ENCODE measurements around the gene AHI1. TPM values are rescaled to one million over a fixed set of nuclear protein-coding genes. Genes with fewer than 3 reads are reported as not detected.
A peak's percentile ranks its signal among the peaks of the same experiment; 100 is the strongest.

AHI1 gene
- total RNA-seq, 2 donors from 2014 or later, result 27.6 to 29.0 TPM

DNA sequence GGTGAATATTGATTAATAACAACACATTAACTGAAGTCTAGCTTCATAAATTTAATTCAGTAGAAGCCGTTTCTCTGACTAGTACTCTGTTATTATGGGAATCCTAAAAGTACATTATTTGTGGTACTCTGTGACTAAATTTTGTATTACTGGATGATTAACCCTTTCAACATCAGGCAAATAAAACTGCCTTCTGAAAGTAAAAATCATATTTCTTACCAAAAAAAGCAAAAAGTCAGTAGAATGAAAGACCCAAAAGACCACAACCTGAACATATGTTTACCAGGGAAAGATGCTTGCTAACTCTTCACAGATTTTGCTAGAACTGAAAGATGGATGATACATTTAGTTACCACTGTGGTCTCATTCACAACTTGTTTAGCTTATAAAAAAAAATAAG is 73.2 kb downstream of the AHI1 start:
- ATAC-seq, result no peak

DNA sequence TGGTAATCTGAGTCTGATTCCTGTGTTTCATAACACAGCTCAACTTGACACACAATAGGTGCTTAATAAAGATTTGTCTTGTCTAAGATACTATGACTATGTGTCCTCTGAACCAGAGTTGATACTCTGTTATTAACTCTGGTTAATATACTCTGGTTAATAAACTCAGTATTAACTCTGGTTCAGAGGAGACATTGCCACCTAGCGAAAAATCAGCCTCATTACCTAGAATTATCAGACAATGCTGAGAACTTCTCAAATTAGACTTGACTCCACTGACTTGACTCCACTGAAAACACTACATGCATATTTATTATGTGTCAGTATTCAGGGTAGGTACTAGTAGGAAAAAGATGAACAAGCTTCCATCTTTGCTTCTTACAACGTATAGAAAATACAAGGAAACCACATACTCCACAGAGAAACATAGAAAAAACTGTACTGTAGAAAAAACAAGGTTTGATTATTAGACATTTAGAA is 73.9 kb downstream of the AHI1 start:
- no peaks in the 10 kb centered on the region for H3K4me1 Mint-ChIP-seq
- H3K27me3 Mint-ChIP-seq, result no peaks in the 10 kb centered on the region

More for the DNA sequence above, 73.2 kb downstream of the AHI1 start:
- H3K9me3 ChIP-seq (ENCODE audit: control insufficient read depth, low read length, poor library complexity, severe bottlenecking), result no peaks in the 10 kb centered on the region
- Mint-ChIP-seq H3K27me3 (no peaks in the 10 kb centered on the region), H3K4me3 (no peak overlapping the region), H3K4me1 (no peaks in the 10 kb centered on the region), H3K27ac (no peak overlapping the region), H3K36me3 (ENCODE audit: low read depth) (peaks cover 2% of the 10 kb centered on the region)
- DNase-seq, result no peak

DNA sequence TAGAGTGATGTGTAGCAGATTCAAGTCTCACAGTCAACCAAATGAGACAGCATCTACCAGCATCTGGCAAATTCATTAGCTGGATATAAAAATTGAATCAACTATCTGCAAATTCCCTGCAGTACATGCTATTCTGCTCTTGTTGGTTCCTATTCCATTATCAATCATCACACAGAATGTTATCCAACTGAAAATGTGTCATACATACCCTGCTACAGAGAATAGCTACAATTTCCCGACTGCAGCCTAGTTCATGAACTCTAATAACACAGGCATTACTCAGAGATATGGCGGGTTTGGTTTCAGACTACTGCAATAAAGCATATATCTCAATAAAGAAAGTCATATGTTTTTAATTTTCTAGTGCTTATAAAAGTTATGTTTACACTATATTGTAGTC is 78.4 kb downstream of the AHI1 start:
- H3K27ac Mint-ChIP-seq, result no peak overlapping the region
- no peak for DNase-seq
- H3K4me3 Mint-ChIP-seq, result no peak overlapping the region

More for the DNA sequence above, 73.9 kb downstream of the AHI1 start:
- no peaks in the 10 kb centered on the region for H3K9me3 ChIP-seq (ENCODE audit: control insufficient read depth, low read length, poor library complexity, severe bottlenecking)
- ATAC-seq (peak; percentile 69), DNase-seq (no peak)
- peaks cover under 1% of the 10 kb centered on the region for H3K36me3 Mint-ChIP-seq (ENCODE audit: low read depth)
- no peak overlapping the region for H3K27ac Mint-ChIP-seq
- no peak overlapping the region for H3K4me3 Mint-ChIP-seq

DNA sequence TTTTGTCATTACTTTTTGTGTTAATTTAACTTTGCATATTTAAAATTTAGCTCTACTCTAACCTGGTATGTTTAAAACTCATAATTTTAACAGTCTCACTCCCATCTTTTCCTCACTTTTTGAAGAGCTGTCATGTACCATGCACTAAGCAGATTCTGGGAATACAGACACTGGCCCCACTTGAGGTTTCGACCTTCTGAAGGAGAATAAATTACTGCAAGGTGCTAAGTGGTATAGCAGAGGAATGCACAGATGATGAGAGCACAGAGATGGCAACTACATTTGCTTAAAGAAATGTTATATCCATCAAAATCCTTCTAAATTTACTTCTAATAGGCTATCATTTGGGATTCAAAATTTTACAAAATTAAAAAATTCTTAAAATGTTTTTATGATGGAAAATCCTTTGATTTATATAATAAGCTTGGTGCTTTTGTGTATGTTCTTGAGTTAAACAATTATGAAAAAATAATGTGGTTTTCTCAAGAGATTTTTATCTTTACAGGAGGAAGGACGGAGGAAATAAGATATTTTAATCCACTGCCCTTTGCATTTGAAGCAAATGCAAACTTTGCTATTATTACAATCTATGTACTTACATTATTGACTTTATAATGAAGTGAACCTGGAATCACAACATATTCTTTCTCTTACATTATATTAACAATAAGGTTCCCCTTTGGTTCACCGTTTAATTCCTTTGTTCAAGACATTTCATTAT is 79.3 kb downstream of the AHI1 start:
- H3K36me3 Mint-ChIP-seq (ENCODE audit: low read depth), result no peaks in the 10 kb centered on the region
- no peak overlapping the region for H3K27ac Mint-ChIP-seq
- H3K4me1 Mint-ChIP-seq, result no peaks in the 10 kb centered on the region
- no peak overlapping the region for H3K4me3 Mint-ChIP-seq
- DNase-seq (no peak), ATAC-seq (no peak)
- H3K27me3 Mint-ChIP-seq, result no peaks in the 10 kb centered on the region
- H3K9me3 ChIP-seq (ENCODE audit: control insufficient read depth, low read length, poor library complexity, severe bottlenecking), result no peaks in the 10 kb centered on the region

More for the DNA sequence above, 78.4 kb downstream of the AHI1 start:
- H3K27me3 Mint-ChIP-seq, result no peaks in the 10 kb centered on the region
- no peaks in the 10 kb centered on the region for H3K36me3 Mint-ChIP-seq (ENCODE audit: low read depth)
- no peak for ATAC-seq
- H3K9me3 ChIP-seq (ENCODE audit: control insufficient read depth, low read length, poor library complexity, severe bottlenecking), result no peaks in the 10 kb centered on the region
- H3K4me1 Mint-ChIP-seq, result no peaks in the 10 kb centered on the region

DNA sequence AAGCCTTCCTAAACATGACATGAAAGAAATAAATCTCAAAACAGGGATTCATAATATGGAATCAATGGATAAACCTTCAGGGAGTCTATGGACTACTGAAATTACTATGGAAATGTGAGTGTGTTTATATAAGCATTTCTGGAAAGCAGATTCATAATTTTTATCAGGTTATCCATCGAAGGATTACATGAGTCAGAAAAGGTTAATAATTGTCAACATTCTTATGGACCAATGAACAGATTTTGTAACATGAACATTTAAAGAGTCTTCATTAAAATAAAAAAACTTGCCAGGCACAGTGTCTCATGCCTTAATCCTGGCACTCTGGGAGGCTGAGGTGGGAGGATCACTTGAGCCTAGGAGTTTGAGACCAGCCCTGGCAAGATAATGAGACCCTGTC is 84.8 kb downstream of the AHI1 start:
- DNase-seq (no peak), ATAC-seq (no peak)
- Mint-ChIP-seq H3K27ac (no peak overlapping the region), H3K36me3 (ENCODE audit: low read depth) (peaks cover 2% of the 10 kb centered on the region), H3K4me1 (peaks cover 5% of the 10 kb centered on the region), H3K4me3 (no peak overlapping the region), H3K27me3 (no peaks in the 10 kb centered on the region)
- no peaks in the 10 kb centered on the region for H3K9me3 ChIP-seq (ENCODE audit: control insufficient read depth, low read length, poor library complexity, severe bottlenecking)

DNA sequence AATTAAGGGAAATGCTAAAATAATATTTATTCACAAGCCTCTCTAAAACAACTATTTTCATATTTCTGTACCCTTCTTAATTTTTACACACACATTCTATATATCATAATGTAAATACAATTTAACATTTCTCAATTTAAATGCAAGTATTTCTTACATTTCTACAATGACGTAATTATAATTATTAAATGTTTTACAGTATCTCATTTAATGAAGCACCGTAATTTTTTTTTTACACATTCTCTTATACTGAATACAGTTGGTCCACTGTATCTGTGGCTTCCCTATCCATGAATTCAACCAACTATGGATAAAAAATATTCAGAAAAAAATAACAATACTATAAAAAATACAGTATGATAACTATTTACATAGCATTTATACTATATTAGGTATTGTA is 85.7 kb downstream of the AHI1 start:
- ATAC-seq (no peak), DNase-seq (no peak)
- Mint-ChIP-seq H3K36me3 (ENCODE audit: low read depth) (peaks cover 2% of the 10 kb centered on the region), H3K4me1 (peaks cover 5% of the 10 kb centered on the region), H3K4me3 (no peak overlapping the region), H3K27me3 (no peaks in the 10 kb centered on the region), H3K27ac (no peak overlapping the region)
- H3K9me3 ChIP-seq (ENCODE audit: control insufficient read depth, low read length, poor library complexity, severe bottlenecking), result no peaks in the 10 kb centered on the region

DNA sequence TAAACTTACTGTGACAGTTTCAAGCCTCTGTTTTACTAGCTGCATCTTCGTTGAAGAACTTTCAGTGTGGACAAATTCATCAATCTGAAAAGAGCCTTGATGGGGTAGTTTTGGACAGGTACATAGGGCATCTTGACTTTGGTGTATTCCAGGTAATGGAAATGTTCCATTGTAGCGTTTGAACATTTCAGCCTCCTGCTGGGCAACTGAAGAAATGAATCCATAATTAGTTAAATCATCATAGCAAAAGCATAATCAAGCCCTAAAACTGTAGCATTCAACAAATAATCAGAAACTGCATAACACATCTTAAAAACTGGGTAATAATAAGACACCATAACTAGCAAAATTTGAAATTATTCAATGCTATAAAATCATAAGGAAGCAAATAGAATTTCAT is 86.2 kb downstream of the AHI1 start:
- no peak for ATAC-seq
- H3K36me3 Mint-ChIP-seq (ENCODE audit: low read depth), result peaks cover 2% of the 10 kb centered on the region

DNA sequence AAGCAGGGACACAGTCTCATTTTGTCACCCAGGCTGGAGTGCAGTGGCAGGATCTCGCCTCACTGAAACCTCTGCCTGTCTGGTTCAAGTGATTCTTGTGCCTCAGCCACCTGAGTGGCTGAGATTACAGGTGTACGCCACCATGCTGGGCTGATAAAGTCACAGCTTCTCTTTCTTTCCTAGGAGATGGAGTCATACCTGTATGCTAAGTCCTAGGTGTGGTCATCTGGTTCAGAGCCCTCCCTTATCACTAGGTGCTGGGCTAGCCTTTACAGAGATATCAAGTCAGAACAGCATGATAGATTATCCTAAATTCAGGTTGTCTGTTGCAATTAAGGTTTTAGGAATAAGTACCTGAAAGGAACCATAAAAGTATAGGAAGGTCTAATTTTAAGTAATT is 86.7 kb downstream of the AHI1 start:
- DNase-seq, result no peak

More for the DNA sequence above, 86.2 kb downstream of the AHI1 start:
- H3K4me3 Mint-ChIP-seq, result no peak overlapping the region
- no peak overlapping the region for H3K27ac Mint-ChIP-seq
- no peaks in the 10 kb centered on the region for H3K9me3 ChIP-seq (ENCODE audit: control insufficient read depth, low read length, poor library complexity, severe bottlenecking)
- DNase-seq, result no peak
- H3K4me1 Mint-ChIP-seq, result peaks cover 5% of the 10 kb centered on the region
- H3K27me3 Mint-ChIP-seq, result no peaks in the 10 kb centered on the region

DNA sequence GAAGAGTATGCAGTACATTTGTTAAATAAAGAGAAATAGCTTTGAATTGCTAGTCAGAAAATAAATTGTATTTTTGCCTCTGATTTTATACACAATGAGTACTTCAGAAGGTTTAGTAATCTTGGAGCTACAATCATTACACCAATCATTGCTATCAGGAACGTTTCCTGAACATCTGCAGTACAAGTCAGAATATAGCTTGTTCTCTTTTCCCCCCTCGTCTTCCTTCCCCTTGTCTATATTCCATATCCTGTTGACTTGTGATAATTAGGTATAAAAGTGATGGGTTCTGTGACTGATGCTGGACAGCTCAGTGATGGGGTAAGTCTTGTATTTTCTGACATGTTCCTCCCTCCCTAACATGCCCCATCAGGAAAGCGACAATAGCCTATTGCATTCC is 94.0 kb downstream of the AHI1 start:
- Mint-ChIP-seq H3K4me1 (no peaks in the 10 kb centered on the region), H3K36me3 (ENCODE audit: low read depth) (peaks cover 5% of the 10 kb centered on the region), H3K27ac (no peak overlapping the region), H3K4me3 (no peak overlapping the region), H3K27me3 (no peaks in the 10 kb centered on the region)
- ATAC-seq, result no peak
- H3K9me3 ChIP-seq (ENCODE audit: control insufficient read depth, low read length, poor library complexity, severe bottlenecking), result no peaks in the 10 kb centered on the region
- no peak for DNase-seq

More for the DNA sequence above, 86.7 kb downstream of the AHI1 start:
- Mint-ChIP-seq H3K4me1 (peaks cover 5% of the 10 kb centered on the region), H3K36me3 (ENCODE audit: low read depth) (peaks cover 2% of the 10 kb centered on the region), H3K27me3 (no peaks in the 10 kb centered on the region), H3K27ac (no peak overlapping the region), H3K4me3 (no peak overlapping the region)
- H3K9me3 ChIP-seq (ENCODE audit: control insufficient read depth, low read length, poor library complexity, severe bottlenecking), result no peaks in the 10 kb centered on the region
- ATAC-seq, result no peak

DNA sequence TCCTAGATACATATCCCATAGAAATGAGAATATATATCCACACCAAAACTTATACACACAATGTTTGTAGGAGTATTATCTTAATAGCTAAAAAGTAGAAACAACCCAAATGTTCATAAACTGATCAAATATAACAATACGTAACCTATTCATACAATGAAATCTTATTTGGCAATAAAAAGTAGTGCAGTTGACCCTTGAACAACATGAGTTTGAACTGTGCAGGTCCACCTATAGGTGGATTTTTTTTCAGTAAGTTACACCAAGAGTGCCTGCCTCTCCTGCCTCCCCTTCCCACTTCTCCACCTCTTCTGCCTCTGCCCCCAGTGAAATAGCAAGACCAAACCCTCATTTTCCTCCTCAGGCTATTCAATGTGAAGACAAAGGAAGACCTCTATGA is 95.2 kb downstream of the AHI1 start:
- no peak overlapping the region for H3K4me3 Mint-ChIP-seq
- H3K9me3 ChIP-seq (ENCODE audit: control insufficient read depth, low read length, poor library complexity, severe bottlenecking), result no peaks in the 10 kb centered on the region
- no peak overlapping the region for H3K27ac Mint-ChIP-seq
- ATAC-seq (no peak), DNase-seq (no peak)
- H3K27me3 Mint-ChIP-seq, result no peaks in the 10 kb centered on the region
- peaks cover 5% of the 10 kb centered on the region for H3K36me3 Mint-ChIP-seq (ENCODE audit: low read depth)
- no peaks in the 10 kb centered on the region for H3K4me1 Mint-ChIP-seq

DNA sequence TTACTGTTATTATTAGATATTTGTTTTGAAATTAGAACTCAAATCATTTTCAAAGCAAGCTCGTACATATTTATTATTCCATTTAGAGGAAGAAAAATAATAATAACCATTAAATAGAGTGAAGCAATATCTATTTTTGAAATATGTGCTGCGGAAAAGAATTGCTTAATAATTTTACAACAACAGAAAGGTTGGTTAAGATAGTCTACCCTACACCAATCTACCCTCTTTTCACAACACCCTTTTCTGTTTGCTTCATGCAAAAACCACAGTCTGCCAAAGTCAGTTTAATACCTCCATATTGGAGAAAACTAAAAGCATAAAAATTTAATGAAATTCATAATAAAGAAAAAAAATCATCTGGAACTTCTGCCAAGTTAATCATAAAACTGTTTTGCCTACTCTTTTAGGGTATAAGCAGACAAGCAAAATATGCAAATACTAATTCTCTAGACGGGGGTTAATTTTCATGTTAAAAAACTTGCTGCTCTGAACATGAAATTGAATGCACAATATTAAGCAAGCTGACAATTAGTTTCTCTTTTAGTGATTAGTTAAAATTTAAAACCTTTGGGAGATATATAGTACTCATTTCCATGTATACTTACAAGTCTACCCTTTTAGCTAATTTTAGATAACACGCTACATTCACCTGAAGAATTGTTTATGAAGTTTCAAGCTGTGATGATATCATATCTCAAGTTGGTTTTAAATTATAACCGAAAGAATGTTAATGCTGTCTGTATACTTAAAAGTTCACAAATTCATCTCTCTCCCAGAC is 100.2 kb downstream of the AHI1 start:
- Mint-ChIP-seq H3K4me1 (no peaks in the 10 kb centered on the region), H3K4me3 (no peak overlapping the region), H3K36me3 (ENCODE audit: low read depth) (peaks cover 3% of the 10 kb centered on the region), H3K27me3 (no peaks in the 10 kb centered on the region), H3K27ac (no peak overlapping the region)
- DNase-seq, result no peak
- no peak for ATAC-seq
- H3K9me3 ChIP-seq (ENCODE audit: control insufficient read depth, low read length, poor library complexity, severe bottlenecking), result no peaks in the 10 kb centered on the region

DNA sequence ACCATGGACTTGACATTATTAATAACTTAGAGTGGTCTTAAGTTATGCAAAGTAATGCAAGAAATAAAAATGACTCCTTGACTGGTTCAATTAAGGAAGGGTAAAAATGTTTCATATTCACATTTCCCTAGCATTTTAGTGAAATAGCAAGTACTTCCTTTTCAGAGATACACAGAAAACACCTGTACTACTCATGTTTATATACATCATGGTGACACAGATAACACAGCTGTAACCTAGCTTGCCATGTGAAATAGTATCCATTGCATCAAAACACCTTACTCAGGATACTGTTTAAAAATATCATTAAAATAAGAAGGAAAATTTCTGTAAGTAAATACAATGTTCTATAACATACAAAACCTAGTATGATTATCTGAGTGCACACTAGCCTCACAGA is 102.4 kb downstream of the AHI1 start:
- ATAC-seq (no peak), DNase-seq (no peak)
- no peak overlapping the region for H3K4me3 Mint-ChIP-seq
- no peak overlapping the region for H3K27ac Mint-ChIP-seq
- H3K27me3 Mint-ChIP-seq, result no peaks in the 10 kb centered on the region
- no peaks in the 10 kb centered on the region for H3K36me3 Mint-ChIP-seq (ENCODE audit: low read depth)
- H3K9me3 ChIP-seq (ENCODE audit: control insufficient read depth, low read length, poor library complexity, severe bottlenecking), result no peaks in the 10 kb centered on the region
- H3K4me1 Mint-ChIP-seq, result no peaks in the 10 kb centered on the region

DNA sequence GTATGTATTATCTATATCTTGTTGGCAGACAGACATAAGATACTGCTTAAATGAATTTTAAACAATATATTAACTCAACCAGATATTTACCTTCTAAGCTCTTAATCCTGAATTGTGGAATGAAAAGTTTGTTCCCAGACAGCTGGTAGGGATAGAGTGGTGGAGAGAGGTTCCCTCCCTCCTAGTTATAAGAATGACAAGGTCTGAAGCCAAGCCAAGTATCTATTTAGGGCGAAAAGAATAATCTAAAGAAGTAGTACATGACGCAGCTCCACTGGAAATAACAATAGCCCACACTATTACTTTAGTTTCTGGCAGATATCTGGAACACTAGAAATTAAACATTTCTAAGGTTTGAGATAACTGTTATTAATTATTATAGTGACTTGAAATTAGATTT is 104.3 kb downstream of the AHI1 start:
- Mint-ChIP-seq H3K36me3 (ENCODE audit: low read depth) (no peaks in the 10 kb centered on the region), H3K4me3 (no peak overlapping the region), H3K27me3 (no peaks in the 10 kb centered on the region), H3K4me1 (no peaks in the 10 kb centered on the region), H3K27ac (no peak overlapping the region)
- DNase-seq (no peak), ATAC-seq (no peak)
- H3K9me3 ChIP-seq (ENCODE audit: control insufficient read depth, low read length, poor library complexity, severe bottlenecking), result no peaks in the 10 kb centered on the region
